IPS-NIHi7 (cell line): ENCODE measurements around the gene MIA2.
"Not testable (repeated sequence)": the region's sequence is repeated elsewhere in the genome, so short reads cannot be mapped to it uniquely, and the experiment has no call there.

Experiments used
- DNase-seq: peaks from one replicate; pipeline ENCODE4 v3.0.0; 2012; ENCODE audit warnings: mixed read lengths; ENCODE audit errors: extremely low spot score

MIA2 gene

DNA sequence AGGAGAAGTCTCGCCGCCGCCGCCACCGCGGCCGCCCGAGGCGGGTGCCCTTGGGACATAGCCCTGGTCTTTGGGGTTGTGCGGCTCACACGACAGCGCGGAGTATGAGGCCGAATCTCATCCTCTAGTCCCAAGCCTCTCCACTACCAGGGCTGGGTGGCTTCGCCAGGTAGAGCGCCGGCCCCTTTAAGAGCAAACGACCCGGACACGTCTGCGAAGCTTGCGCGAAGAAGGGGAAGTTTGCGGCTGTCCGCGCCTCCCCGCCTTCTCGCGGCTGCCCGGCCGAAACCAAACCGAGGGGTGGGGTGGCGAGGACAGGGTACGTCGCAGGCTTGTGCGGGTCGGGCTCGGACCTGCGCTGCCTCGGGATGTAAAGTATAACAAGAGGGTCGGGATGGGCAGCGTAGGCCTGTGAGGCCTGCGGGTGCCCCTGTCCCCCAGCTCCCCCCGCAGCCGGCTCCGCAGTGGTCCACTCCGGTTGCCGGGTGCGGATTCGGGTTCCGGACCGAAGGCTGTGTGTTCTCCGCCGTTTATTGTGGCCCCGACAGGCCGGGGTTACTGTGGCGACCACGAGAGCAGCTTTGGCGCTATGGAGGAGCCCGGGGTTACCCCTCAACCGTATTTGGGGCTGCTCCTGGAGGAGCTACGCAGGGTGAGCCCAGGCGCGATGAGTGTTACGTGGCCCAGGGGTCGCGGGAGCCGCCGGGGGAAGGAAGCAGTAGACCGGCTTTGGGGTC lies 33.3 kb downstream of the MIA2 start:
- peak; percentile 80 for DNase-seq

DNA sequence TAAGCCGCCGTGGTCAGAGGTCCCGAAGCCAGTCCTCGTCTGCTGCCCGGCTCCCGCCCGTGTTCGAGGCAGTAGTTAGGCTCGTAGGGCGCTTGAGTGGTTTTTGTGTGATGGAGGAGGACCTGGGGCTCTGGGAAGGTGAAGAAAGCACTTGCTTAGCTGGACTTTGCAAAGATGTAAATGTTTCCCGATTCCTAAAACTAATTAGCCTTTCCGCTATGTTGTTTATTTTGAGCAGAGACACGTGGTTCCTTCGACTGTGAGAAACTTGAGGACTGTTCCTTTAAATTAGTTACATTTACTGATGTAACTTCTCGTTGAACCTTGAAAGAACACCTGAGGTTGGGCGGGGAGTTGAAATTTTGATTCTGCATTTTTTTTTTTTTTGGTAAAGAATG lies 33.9 kb downstream of the MIA2 start:
- DNase-seq = no peak

DNA sequence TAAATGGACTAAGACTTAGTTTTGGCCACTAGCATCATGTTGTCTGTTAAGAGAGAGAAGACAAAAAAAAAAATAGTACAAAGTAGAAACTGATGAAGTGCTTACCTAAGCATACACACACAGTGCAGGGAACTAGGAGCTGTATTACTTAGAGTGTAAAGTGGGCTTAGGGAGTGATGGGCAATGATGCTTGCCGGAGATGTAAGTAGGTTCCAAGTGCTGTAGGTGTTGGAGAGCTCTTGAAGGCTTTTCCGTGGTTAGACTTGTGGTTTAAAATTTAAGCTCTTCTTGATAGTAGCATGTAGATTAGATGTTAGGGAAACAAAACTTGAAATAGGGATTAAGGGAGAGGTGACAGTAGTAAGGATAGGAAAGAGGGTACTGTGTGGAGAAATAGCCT lies 34.7 kb downstream of the MIA2 start:
- DNase-seq = no peak

DNA sequence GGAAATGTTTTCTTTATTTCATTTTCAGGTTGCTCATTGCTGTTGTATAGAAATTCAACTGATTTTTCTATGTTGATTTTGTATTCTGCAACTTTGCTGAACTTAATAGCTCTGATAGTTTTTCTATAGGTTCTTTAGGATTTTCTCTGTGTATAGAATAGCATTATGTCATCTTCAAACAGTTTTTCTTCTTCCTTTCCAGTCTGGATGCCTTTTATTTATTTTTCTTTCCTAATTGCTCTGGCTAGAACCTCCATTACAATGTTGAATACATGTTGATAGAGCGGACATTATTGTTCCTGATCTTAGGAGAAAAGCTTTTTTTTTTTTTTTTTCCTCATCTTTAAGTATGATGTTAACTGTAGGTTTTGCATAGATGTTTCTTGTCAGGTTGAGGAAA lies 39.2 kb downstream of the MIA2 start:
- no peak for DNase-seq

GRCh38 chr14:39275395-39275794 lies 41.7 kb downstream of the MIA2 start:
- no peak for DNase-seq

GRCh38 chr14:39276005-39276404 lies 42.3 kb downstream of the MIA2 start:
- no peak for DNase-seq

GRCh38 chr14:39276579-39277114 lies 42.9 kb downstream of the MIA2 start:
- DNase-seq = no peak

- DNase-seq = no peak
These were observed 45.8 kb downstream of the MIA2 start for GRCh38 chr14:39279515-39279914.

- DNase-seq = not testable (repeated sequence)
These were observed 47.0 kb downstream of the MIA2 start for GRCh38 chr14:39280678-39281077.

DNA sequence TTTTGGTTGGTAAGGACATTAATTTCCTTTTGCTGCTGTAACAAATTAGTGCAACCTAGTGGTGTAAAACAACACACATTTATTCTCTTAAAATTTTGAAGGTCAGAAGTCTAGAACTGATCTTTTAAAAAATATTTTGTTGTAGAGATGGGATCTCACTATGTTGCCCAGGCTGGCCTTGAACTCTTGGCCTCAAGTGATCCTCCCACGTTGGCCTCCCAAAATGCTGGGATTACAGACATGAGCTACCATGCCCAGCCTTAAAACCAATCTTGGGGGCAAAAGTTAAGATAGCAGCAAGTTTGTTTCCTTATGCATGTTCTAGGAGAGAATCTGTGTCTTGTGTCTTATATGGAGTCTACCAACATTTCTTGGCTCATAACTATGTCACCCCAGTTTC lies 55.8 kb downstream of the MIA2 start:
- DNase-seq = no peak

DNA sequence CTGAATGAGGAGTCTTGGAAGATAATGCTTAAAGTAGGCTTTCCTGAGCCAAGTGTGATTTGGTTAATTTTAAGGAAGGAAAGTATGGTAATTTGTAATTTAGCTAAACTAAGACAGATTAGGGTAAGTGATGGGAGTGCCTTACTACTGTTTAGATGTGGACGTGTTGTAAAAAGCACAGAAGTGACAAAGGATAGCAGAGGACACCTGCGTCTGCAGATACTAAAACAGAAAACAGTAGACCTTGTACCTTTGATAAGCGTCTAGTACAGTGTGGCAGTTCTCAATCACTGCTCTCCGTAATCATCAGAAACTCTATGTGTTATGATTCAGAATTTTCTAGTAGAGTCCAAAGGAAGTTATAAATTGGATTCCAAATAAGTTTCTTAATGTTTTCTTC lies 58.0 kb downstream of the MIA2 start:
- no peak for DNase-seq

DNA sequence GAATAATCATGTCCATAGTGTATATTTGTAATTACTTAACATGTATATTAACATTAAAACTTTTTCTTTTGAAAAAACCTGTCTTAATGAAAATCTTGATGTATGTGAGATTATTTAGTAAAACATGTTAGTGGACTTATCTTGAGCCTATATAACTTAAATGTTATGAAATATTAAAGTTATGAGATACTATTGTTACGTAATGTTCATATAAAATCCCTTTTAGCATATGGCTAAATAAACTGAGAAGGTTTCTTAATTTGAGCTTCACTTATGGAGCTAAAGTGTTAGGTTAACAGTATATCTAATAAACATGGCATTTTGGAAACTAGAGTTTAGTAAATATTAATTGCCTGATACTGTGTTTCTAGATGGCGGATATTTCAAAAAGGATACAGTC lies 59.9 kb downstream of the MIA2 start:
- no peak for DNase-seq

DNA sequence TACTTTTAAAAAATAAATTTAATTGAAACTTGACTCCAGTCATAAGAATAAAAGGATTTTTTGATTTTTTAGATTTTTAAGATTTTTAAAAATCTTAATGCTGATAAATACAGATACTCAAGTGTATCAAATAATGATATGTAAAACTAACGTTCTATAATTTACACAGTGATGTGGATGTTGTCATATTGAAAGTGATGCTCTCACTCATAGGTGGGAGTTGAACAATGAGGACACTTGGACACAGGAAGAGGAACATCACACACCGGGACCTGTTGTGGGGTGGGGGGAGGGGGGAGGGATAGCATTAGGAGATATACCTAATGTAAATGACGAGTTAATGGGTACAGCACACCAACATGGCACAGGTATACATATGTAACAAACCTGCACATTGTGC lies 66.7 kb downstream of the MIA2 start:
- not testable (repeated sequence) for DNase-seq

- no peak for DNase-seq
These were observed 68.6 kb downstream of the MIA2 start for GRCh38 chr14:39302124-39302810.

DNA sequence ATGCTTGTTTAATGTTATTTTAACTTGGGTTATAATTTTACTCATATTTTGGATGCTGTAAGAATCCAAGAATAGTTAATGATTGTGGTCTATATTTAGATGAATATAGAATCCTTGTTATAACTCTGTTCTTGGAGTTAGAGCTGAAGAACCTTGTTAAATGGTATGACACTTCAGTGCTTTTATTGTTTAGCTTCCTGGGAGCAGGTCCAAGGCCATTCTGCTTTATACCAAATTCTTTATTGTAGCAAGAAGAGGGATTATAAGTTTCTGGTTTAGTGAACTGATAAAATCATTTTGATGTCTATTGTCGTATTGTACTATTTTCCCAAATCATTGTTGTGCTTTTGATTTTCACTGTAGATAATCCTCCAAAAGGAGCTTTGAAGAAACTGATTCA lies 69.4 kb downstream of the MIA2 start:
- DNase-seq = no peak

DNA sequence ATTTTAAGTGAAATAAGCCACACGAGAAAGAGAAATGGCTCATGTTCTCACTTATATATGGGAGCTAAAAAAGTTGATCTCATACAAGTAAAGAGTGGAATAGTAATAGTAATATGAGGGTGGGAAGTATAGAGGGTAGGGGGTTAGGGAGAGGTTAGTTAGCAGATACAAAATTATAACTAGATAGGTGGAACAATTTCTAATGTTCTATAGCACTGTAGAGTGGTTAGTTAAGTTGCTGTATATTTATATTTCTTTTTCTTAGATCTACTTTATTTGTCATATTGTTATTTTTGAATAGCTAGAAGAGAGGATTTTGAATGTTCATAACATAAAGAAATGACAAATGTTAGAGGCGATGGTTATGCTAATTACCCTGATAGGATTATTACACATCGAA lies 74.1 kb downstream of the MIA2 start:
- no peak for DNase-seq

- DNase-seq = no peak
These were observed 76.3 kb downstream of the MIA2 start for GRCh38 chr14:39310051-39310450.

- DNase-seq = no peak
These were observed 82.2 kb downstream of the MIA2 start for GRCh38 chr14:39315859-39316444.

DNA sequence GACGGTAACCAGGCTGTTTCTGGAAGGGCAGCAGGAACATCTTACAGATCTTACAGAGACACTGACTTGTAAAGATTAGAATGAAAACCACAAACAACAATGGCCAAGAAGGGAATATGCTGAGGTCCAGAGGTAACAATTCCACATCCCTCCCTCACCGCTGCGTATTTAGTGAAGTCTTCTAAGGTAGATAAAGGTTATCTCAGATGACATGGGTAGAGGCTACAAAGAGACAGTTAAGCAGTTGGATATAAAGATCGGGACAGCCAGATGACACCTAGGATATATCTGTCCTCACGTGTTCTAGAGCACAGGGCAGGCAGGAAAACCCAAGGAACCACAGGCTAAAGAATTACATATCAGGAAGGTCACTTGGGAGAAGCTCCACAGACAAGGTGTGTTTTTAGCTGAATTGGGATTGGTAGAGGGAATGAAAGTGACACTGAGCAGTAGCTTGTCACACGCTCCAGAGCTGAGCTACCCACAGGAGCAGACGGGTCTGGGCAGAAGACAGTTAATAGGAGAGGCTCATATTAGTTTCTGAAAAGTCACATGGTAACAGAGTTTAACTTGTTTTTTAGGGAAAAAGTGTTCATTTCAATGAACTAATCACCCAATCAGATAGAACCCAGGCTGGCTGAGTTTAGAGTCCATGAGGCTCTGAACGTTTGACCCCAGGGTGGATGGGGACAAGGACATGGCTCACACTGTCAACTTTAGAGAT lies 83.3 kb downstream of the MIA2 start:
- no peak for DNase-seq

DNA sequence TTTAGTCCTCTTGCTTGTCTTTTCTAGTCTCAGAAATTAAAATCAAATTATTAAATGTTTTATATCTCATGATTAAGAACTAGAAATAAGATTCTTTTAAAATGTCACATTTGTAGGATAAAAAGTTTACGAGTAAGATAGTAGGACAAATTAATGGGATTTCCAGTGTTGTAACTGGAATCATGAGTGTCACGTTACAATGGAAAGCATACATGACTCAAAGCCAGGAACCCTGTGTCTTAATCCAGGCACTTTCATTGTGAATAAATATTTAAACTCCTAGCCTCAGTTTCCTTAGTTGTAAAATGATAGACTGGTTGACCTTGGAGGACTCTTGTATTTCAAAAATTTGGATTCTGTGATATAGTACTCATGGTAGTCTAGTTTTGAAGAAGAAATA lies 84.9 kb downstream of the MIA2 start:
- no peak for DNase-seq

- no peak for DNase-seq
These were observed 85.7 kb downstream of the MIA2 start for GRCh38 chr14:39319381-39319780.

- DNase-seq = no peak
These were observed 86.6 kb downstream of the MIA2 start for GRCh38 chr14:39320318-39320717.
